DMS 273 treated with DMSO at 0.1 percent for 48 hours (cell line): ENCODE results near the gene PCNX4.

ENCODE experiments used
- DNase-seq: peaks from one replicate; lab custom pipeline; 2025; lab: John Stamatoyannopoulos, UW

Gene PCNX4

GRCh38 chr14:60174352-60175254 lies 82.9 kb downstream of the PCNX4 start:
- no peak for DNase-seq

- no peak for DNase-seq
These were observed 83.7 kb downstream of the PCNX4 start for GRCh38 chr14:60175255-60175902.

GRCh38 chr14:60178164-60178563 lies 86.4 kb downstream of the PCNX4 start:
- no peak for DNase-seq

- DNase-seq = no peak
These were observed 87.1 kb downstream of the PCNX4 start for GRCh38 chr14:60178820-60179219.

DNA sequence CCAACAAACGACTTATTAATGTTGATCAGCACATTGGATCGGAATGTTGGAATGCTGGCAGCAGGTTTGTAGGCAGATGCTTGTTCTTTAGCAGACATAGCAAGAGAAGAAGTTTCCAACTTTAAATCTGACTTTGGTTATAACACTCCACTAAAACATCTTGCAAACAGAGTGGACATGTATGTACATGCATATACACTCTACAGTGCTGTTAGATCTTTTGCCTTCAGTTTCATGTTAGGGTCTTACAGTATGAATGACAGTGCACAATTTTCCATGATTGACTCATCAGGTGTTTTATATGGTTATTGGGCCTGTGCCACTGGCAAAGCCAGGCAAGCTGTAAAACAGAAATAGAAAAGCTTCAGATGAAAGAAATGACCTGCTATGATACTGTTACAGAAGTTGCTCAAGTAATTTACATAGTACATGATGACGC lies 87.7 kb downstream of the PCNX4 start:
- DNase-seq = no peak

- DNase-seq = no peak
These were observed 91.4 kb downstream of the PCNX4 start for GRCh38 chr14:60183138-60183537.

DNA sequence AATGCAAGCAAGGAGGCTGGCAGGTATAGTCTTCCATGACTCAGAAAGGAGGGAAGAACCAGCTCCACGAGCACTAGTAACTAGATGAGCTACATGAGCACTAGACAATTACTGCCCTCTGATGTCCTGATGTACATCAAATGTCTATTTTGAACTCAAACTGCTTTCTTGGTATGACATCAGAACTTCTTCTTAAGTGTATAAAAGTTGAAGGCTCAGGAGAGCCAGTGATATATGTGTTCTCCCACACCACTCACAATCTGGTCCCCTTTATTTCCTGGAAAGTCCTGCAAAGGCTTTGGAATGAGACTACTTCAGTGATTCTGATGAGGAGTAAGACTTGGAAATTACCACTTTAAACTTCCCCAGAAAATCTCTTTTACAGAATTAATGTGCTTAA lies 92.0 kb downstream of the PCNX4 start:
- DNase-seq = no peak

GRCh38 chr14:60184146-60184904 lies 92.6 kb downstream of the PCNX4 start:
- peak; percentile 42 for DNase-seq

DNA sequence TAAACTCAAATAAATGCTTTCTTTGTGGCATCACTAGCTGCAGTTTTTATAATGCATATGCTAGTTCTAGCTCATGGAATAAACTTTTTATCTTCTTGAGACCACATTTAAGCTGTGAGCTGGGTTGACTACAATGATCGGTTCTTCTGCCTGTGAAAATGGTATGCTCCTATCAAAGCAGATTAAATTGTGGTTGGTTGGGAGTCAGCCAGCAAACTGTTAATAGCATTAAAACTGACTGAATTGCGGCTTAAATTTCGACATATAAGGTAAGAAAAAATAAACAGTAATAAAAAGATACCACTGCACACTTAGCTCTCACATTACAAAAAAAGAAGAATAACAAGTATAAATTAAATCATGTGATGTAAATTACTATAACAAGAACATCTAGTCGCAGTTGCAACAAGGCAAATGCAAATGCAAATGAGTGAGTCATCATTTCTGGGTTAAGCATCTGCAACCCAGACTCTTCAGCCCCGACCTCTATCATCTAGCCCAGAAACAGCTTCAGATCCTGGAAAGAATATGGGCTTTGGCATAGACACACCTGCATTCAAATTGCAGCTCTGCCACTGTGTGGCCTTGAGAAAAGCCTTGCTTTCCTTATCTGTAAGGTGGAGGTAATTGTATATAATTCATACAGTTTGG lies 93.3 kb downstream of the PCNX4 start:
- DNase-seq = no peak

GRCh38 chr14:60188115-60188514 lies 96.4 kb downstream of the PCNX4 start:
- no peak for DNase-seq

DNA sequence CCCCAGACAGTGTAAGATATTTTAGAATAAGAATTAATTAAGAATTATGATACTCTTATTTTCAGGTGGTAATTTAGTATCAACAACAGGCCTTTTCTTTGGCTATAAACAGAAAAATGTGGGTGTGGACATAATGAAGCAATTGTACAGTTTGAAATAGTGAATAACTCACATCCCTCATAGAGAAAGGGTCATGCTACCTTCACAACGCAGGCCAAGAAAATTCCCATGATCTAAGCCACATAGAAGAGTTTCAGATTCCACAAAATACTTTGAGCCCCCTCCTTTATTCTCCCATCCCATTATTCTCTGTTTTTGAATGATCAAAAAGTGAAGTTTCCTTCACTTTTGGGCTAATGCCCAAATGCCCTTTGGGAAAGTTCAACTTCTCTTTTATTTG lies 97.0 kb downstream of the PCNX4 start:
- DNase-seq = no peak

GRCh38 chr14:60189923-60190840 lies 98.5 kb downstream of the PCNX4 start:
- peak; percentile 58 for DNase-seq

- no peak for DNase-seq
These were observed 103.6 kb downstream of the PCNX4 start for GRCh38 chr14:60195179-60195810.

DNA sequence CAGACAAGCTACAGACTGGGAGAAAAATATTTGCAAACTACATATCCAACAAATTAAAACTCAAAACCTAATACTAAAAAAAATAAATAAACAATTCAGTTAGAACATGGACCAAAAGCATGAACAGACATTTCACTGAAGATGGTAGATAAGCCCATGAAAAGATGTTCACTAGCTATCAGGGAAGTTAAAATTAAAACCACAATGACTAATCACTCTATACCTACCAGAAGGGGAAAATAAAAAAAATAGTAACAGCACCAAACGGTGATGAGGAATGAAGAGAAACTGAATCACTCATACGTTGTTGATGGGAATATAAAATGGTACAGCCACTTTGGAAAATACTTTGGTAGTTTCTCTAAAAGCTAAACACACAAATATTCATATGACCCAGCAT lies 104.6 kb downstream of the PCNX4 start:
- no peak for DNase-seq

GRCh38 chr14:60197629-60198303 lies 106.0 kb downstream of the PCNX4 start:
- no peak for DNase-seq

- DNase-seq = no peak
These were observed 107.6 kb downstream of the PCNX4 start for GRCh38 chr14:60199321-60199720.

DNA sequence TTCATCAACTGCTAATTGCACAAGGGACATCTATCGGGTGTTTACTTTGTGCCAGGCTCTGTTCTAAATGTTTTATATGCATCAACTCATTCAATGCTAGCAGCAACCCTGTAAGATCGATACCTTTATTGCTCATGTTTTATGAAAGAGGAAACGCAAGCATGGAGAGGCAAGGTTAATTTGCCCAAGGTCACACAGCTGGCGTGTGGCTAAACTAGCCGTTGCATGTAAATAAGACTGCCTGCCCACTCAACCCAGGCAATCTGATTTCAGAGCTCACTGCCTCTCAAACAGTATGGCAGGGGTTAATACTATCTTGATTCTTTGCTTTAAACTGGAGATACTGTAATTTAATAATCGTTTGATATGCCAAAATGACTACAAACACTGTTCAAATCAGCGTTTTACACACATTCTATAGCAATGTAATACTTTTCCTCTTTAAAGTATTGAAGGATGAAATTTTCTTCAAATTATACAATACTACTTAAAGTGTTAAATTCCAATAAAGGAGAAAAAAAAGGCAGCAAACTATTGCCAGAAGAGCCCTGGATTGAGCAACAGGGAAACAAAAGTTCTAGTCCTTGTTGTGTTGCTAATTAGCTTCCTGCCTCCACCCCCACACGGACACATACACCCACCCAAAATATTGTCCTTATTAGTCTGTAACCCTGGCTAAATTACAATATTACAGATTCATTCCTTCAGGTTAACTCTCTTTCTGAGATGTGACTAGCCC lies 112.5 kb downstream of the PCNX4 start:
- no peak for DNase-seq

GRCh38 chr14:60204843-60205774 lies 113.4 kb downstream of the PCNX4 start:
- no peak for DNase-seq
